GM19395 (cell line): Measurements from ENCODE around the gene KIAA0513.
A peak's percentile ranks its signal among the peaks of the same experiment; 100 is the strongest.

Experiments
- ATAC-seq: cut with Tn5 transposase; IDR thresholded peaks from one replicate; pipeline ENCODE4 v1.9.1; 2021; ENCODE audit warnings: mild to moderate bottlenecking, moderate library complexity; ENCODE audit not compliant: unreplicated experiment

KIAA0513 gene

DNA sequence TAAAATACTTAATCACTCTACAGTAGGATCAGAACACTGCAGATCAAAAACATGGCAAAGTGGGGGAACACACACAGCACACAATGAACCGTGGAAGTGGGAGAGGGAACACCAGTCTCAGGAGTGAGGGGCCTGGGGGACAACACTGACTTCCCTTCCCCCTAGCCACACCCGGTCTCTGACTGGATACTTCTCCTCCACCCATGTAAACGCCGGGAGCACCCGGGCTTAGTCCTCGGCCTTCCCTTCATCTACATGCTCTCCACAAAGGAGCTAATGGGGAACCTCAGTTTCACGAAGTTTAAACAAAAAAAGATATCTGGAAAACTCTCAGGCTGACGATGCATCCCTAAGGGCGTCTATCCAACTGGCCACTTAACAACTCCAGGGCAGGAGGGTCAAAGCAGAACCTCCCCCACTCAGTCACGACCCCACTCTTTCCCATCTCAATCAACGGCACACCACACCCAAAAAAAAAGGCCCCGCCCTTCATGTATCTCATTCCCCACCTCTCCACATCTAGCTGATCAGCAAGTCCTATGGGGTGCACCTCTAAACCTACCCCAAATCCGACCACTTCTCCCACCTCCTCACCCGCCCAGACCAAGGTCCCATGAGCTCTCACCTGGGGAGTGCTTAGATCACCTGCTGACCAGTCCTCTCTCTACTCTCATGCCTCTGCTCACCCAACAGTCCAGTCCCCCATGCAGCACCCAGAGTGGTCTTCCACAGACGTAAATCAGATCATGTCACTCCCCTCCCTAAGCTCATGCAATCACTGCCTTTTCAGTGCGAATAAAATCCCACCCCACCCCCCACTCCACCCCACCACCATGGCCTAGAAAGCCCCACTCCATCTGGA, 23.6 kb upstream of the KIAA0513 start:
- ATAC-seq = no peak

DNA sequence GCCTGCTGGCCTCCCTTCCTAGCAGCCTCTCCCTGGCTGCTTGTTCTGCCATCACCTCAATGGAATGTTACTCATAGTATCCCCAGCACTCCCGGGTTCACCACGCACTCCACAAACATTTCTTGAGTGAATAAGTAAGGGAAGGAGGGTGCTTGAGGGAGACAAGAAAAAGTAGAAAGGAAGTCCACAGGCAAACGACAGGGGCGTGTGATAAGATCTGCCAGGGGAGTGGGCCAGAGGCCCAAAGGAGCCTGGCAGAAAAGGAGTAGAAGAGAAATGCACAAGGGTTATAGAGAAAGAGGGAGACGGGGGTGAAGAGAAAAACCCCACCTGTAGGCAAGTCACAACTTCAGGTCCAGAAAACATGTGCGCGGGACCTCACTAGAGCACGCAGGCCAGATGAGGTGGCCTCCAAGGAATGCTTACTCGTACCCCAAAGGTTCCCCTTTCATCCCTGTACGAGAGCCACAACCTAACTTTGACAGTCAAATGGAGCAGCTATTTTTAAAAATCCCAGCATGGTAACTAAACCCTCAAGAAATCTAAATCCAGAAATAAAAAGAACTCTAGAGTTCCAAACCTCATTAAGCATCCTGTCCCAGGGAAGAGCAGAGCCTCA, 22.9 kb upstream of the KIAA0513 start:
- no peak for ATAC-seq

DNA sequence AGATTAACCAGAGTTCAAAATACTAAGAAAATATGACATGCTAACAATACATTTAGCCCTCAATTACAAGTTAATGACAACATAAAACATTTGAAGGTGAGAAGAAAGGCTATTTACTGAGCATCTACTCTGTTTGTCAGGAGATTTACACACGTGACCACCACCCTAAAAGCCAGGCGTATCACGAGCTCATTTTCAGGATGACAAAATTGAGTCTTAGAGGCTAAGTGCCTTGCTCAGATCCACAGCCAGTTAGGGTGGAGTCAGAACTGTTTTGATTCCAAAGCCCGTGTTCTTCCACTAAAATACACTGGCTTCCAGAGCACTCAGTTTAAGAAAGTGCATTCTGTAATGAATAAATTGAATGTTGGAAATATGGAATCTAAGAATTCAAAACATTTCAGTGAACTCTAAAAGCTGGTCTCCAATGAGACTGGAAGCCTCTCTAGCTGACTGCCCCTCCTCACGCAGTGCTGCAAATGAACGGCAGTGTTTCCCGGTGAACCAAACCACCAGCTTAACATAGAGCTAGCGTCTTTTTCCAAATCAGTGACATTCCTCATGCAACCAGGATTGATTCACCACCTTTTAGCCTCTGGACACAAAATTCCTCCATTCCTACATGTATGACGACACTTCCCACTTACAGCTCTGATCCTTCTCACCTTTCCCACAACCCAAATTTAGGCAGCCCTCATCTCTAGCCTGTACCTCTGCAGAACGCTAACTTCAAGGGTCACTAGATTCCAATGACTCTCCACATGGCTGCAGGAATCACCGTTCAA, 22.1 kb upstream of the KIAA0513 start:
- ATAC-seq = no peak

DNA sequence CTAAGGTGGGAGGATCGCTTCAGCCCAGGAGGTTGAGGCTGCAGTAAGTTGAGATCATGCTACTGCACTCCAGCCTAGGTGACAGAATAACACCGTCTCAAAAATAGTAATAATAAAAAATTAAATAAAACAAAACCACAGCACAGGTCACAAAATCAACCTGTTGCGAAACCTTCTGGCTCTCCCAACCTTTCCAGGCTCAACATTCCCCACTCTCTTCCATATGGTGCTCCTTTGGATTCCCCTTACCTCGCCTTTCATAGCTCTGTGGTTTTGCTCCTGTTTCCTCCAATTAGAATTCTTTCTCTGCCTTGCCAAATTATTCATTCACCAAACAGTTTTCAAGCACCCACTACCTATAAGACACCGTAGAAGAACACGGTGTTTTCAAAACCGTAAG, 21.0 kb upstream of the KIAA0513 start:
- ATAC-seq = no peak

DNA sequence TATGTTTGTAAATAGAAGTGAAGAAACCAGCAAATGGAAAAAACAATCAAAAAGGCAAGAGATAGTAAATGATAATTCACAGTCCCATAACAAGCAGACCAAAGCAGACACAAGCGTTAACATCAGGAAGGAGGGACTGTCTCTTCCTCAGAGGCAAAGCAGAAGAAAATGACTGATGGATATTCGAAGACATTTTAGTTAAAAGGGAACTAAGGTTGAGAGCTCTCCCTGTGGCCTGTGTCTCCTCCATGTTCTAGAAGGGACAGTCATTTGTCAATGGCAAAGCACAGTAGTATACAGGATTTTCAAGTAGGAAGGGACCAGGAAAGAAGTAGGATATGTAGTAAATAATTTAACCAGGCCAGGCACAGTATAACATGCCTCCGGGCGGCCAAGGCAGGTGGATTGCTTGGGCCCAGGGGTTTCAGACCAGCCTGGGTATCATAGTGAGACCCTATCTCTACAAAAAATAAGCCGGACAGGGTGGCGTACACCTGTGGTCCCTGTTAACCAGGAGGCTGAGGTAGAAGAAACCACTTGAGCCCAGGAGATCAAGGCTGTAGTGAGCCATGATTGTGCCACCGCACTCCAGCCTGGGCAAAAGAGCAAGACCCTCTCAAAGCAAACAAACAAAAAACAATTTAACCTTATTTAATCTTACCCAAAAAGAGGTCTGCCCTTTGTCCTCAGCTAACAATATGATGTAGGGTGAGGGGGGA, 19.9 kb upstream of the KIAA0513 start:
- no peak for ATAC-seq

DNA sequence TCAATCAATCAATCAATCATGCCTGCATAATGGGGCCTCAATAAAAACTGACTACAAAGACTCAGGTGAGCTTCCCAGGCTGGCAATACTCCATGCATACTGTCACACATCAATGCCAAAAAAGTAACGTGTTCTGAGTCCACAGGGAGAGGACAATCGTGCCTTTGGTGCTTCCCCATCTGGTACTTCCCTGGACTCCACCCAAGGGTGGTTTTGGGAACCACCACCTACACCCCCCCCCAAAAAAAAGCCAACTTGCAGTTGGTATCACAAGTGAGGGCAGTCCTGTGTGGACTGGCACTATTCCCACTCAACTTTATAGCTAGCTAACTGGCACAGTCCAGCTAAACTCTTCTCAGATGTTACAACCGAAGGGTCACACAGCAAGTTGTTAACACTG, 19.3 kb upstream of the KIAA0513 start:
- ATAC-seq = no peak

DNA sequence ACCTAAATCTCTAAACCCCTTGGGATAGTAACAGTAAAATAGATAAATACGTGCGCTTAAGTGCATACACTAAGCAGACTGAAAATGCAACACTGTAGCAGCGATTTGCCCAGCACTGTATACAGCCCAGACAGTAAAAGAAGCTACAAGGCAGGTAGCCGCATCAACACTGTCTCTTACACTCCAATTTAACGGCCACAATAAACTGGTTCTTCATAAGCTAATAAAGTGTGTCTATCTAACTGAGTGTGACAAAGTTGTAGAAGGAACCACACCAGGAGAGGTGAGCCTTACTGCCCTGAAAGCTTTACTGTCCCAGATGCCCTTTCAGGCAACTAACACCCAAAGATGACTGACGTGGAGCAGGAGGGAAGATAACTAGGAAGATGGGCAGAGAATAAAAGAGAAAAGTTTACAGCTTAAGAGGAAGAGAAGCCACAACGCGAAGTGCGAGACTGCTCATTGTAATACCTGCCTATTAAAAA, 17.1 kb upstream of the KIAA0513 start:
- peak; percentile 4 for ATAC-seq

DNA sequence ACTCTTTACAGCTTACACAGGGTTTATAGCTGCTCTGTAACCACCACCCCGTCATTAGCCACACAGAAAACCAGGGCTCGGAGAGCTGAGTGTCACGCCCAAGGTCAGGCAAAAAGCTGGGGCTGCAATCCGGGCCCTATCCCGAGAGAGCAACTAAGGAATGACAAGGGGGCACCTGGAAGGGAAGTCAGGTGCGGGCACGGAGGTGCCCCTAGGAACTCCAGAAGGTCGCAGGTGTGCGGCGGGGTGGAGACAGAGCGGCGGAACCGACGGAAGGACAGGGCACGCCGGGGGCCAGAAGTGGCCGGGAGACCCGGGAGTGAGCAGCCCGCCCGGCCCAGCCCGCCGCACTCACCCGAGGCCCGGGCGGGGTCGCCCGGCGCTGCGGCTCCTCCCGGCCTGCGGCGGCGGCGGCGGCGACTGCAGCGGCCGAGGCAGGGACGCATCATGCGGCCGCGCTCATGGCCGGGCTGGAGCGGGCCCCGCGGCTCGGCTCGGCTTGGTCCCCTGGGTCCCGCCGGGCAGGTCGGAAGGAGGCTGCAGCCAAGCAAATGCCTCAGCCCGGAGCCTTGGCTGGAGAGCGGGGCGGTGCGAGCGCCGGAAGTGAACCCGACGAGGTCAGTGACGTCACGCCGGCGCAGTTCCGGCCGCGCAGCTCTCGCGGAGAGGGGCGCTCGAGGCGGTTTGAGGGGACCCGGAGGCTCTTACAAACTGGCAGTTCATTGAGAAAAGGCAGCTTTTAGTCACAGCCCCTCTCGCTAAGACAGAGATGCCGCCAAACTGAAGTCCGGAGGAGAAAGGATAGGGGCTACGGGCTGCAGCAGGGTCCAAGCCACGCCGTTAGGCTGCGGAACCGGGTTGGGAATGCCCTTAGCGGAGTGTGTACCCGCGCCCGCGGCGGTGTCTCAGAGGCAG, 16.4 kb upstream of the KIAA0513 start, which contains the start of gene ZDHHC7:
ZDHHC7 (minus strand) TSS at position 605 of the 915 bp plus-strand sequence. CDS start 20,917 bp downstream, outside the sequence.
- ATAC-seq = peak; percentile 86

DNA sequence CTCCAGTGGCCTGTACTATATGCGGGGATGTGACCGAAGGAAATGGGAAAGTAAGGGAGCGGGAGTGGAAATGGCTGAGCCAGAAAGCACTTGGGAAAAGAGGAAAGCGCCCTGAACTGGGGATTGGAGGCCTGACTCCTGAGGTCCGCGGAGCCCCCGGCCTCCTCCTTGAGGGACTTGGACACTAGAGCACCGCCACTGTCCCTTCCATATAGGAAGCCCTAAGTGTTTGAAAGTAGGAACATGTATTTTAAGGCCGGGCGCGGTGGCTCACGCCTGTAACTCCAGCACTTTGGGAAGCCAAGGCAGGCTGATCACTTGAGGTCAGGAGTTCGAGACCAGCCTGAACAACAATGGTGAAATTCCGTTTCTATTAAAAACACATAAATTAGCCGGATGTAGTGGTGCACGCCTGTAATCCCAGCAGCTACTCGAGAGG, 15.7 kb upstream of the KIAA0513 start:
- ATAC-seq = no peak

DNA sequence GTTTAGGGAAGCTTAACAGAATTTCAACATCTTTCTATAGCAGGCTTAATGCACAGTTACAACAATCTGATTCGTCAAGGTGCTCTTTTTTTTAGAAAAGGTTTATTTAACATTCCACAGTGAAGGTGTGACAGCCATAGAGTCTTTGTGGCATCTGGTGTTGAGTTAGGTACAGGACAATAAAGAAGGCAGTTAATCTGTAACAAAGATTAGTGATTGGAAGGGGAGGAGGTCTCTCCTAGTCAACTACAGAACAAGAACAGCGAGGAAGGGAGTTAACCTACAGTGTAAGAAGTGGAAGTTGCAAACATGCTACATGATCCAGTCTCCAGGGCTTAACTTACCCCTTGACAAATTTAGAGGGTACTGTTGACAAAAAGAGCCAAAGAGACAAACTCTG, 13.3 kb upstream of the KIAA0513 start:
- ATAC-seq = no peak

DNA sequence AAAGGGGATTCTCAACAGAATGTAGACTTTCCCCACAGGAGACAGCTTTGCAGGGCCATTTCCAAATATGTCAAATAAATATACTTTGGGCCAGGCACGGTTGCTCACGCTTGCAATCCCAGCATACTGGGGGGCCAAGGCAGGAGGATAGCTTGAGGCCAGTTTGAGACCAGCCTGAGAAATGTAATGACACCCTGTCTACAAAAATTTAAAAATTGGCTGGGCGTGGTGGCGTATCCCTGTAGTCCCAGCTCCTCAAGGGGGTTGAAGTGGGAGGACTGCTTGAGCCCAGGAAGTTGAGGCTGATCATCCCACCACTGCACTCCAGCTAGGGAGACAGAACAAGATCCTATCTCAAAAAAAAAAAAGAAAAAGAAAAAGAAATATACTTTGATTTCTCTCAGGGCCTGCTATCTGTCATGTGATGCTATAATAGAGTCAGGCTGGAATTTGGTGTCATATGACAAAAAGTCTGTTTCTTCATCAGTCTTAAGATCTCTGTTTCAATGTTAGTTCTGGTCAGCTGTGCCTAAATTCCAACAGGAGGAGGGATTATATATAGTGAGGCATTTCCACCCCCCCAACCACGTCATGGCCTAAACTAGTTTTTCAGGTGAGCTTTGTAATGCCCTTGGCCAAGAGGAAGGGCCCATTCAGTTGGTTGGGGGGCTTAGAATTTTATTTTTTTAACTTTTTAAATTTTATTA, 12.0 kb upstream of the KIAA0513 start:
- ATAC-seq = no peak

DNA sequence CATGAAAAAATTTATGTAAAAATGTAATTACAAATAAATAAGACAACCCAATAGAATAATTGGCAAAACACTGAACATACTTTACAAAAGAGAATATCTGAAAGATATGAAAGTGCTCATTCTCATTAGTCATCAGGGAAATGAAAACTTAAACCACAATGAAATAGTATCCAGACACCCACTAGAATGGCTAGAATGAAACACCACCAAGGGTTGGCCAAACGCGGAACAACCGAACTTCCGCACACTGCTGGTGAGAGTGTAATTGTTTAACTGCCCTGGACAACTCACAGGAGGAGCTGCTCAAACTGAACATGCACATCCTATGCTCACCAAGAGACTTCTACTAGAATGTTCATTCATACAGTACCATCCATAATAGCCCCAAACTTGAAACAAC, 10.4 kb upstream of the KIAA0513 start:
- ATAC-seq = no peak

DNA sequence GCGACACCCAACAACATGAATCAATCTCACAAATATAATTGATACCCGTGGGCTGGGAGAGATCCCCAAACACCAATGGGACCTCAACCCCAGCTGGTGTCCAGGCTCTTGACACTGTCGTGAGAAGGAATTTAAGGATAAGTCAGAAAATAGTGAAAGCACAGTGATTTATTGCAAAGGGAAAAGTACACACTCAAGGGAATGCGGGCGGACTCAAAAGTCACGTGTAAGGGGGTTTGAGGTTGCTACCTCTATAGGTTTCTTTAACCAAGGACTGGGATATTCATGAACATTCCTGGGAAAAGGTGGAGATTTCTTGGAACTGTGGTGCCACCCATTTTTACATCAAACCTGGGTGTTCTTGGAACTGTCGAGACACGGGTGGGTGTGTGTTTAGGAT, 10.0 kb upstream of the KIAA0513 start:
- no peak for ATAC-seq

DNA sequence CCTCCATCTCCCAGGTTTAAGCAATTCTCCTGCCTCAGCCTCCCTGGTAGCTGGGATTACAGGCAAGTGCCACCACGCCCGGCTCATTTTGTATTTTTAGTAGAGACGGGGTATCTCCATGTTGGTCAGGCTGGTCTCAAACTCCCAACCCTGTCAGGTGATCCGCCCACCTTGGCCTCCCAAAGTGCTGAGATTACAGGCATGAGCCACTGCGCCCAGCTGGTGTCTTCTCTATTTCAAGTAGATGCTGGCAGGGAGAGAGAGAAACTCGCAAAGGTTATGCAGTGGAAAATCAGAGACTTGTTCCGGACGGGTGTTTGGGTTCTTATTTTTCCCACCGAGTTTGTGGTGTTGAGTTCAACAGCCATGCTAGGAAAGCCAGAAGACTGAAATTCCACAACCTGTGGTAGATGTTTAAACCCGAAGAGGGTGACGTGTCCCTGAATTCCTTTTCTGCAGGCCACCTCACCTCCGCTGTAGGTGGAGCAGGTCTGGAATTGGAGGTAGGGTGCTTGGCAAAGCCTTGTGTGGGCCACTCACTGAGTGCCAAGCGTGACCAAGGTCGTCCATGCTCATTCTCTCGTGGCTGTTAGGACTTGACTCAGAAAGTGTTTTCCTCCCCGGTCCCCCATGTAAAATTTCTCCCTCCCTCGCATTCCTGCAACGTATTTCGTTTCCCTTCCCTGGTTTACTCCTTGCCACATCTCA, 8.9 kb upstream of the KIAA0513 start:
- ATAC-seq = no peak

DNA sequence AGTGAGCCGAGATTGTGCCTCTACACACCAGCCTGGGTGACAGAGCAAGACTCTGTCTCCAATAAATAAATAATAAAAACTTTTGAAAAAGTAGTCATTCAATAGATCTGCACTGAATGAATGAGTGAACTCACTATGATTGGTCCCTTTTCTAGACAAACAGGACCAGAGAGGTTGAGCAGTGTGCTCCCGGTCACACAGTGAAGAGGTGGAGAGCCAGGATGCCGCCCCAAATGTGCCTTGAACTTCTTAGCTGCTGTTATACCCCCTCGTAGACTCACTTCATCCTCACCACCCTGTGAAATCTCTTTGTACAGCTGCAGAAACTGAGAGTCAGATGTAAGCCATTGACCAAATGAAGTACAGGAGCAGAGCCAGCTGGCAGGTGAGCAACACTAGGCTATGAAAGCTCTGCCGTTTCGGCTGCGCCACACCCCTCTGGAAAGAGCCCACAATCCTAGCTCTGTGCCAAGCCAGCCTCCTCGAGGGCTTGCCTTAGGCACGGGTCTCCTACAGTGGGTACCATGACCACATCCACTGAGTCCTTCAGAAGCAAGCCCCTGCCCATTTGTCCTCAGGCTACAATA, 7.8 kb upstream of the KIAA0513 start:
- no peak for ATAC-seq

DNA sequence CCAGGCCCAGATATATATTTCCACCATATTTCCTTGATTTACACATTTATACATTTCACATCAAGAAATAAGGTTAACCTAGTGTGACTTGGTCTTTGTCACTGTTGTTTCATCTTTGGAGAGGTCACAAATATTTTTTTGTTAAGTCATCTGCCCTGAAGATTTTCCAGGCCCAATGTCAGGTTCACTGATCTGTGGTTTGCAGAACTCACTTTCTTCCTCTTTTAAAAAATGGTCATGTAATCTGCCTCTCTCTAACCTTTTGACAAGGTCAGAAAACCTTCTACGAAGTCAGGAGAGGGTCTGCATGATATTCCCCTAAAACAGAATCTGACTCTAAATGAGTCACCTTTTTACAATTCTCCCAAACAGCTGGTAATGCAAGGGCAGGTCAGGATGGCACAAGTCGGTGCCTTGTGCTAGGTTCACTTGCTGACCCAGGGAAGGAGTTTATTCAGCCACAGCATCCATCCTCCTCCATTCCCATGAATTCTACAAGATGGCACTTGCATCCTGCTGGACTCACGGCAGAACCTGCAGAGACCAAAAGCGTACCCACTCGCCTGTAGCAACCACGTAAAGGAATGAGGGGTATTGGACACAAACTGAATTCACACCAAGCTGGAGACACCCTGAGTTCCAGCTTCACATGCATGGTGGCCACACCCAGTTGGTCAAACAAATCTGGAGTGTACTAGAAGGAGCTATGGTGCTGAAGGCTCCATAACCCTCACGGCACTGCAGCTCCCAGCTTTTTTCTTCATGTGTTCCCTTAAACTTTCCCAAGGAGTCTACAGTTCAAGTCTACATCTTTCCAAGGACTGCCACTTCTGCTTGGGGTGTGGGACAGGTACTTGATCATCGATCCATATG, 1.6 kb upstream of the KIAA0513 start:
- ATAC-seq = no peak

DNA sequence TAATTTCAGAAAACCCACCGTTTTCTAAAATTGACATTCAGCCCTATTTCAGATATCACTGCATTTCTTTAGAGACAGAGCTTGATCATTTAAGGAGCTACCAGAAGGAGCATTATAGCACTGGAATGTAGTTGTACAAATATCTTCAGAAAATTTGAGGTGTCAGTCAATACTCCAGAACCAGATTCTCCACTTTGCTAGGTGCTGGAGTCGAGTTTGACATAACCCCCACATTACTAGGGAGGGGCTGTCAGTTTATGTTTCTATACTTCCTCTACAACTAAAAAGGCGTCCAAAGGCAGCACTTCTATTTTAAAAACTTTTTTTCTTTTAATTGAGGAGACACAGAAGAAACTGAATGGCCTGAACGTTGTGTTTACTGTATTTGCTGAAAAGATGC, 892 bp upstream of the KIAA0513 start:
- ATAC-seq = no peak
